HEK293T (cell line): Measurements from ENCODE around the gene SNCAIP.

Experiments used
- HDGF ChIP-seq: fragments of 450-650 bp; IDR thresholded peaks from 2 replicates; pipeline ENCODE4 v1.6.1; 2017; ENCODE audit warnings: antibody characterized with exemption, borderline replicate concordance
- NFRKB ChIP-seq: fragments of 450-650 bp; IDR thresholded peaks from 2 replicates; pipeline ENCODE4 v1.6.1; 2016; ENCODE audit warnings: mild to moderate bottlenecking, moderate library complexity
- TF ChIP-seq, protein P1 (sequence below): fragments of 450-650 bp; IDR thresholded peaks from 2 replicates; pipeline ENCODE4 v1.6.1; 2016

DNA sequence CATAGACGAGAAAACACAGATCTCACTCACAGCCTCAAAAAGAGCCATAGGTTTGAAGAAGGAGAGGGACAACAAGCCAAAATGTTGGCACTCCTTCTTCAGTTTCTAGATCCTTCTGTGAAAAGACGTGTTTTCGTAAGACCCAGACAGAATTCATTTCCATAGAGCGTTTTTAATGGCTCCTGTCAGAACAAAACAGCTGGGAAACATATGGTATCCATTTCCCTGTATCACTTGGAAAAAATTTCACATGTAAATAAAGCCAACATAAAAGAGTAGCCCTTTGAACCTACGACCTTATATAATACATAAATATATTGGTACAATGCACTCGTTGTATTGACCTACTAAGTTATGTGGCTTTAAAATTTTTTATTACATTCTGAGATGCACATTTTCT is 108.1 kb downstream of the SNCAIP start:
- TF ChIP-seq, protein P1, sequence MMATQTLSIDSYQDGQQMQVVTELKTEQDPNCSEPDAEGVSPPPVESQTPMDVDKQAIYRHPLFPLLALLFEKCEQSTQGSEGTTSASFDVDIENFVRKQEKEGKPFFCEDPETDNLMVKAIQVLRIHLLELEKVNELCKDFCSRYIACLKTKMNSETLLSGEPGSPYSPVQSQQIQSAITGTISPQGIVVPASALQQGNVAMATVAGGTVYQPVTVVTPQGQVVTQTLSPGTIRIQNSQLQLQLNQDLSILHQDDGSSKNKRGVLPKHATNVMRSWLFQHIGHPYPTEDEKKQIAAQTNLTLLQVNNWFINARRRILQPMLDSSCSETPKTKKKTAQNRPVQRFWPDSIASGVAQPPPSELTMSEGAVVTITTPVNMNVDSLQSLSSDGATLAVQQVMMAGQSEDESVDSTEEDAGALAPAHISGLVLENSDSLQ = no peak
- TF ChIP-seq HDGF = no peak
- no peak for TF ChIP-seq NFRKB
